HEK293 (cell line): ENCODE data around the gene NAA20.

ENCODE experiments used
- CTCF ChIA-PET: fragments of 350-600 bp; formaldehyde crosslinking; extraction: SDS; loops from one replicate; lab custom pipeline; 2021; ENCODE audit warnings: antibody characterized with exemption; lab: Yijun Ruan, JAX
- POLR2A ChIA-PET: fragments of 300-600 bp; formaldehyde crosslinking; extraction: SDS; loops from one replicate; lab custom pipeline; 2020; ENCODE audit warnings: antibody characterized with exemption, inconsistent platforms; lab: Yijun Ruan, JAX
- H3K27ac ChIP-seq: fragments of 200-500 bp; sonication (Bioruptor generic); 2 replicates; pipeline ENCODE4 v1.5.1; 2014; ENCODE audit warnings: low read depth, low read length, control low read depth, inconsistent platforms; ENCODE audit errors: extremely low read depth
- H3K36me3 ChIP-seq, 2 experiments: fragments of 200-500 bp in 1 of 2; sonication (Bioruptor generic) in 1 of 2; 1 replicate in 1 of 2; 2 replicates in 1 of 2; pipeline ENCODE4 v1.5.1; 2014 to 2017; ENCODE audit warnings: inconsistent platforms in 2 of 2, low read length in 2 of 2; ENCODE audit not compliant: control insufficient read depth in 2 of 2, insufficient read depth in 1 of 2
- H3K4me1 ChIP-seq: fragments of 200-500 bp; sonication (Bioruptor generic); 2 replicates; pipeline ENCODE4 v1.5.1; 2014; ENCODE audit warnings: mild to moderate bottlenecking, low read length, inconsistent platforms; ENCODE audit not compliant: control insufficient read depth, insufficient read depth
- H3K4me3 ChIP-seq: 2 replicates; pipeline ENCODE4 v1.5.1; 2011; ENCODE audit warnings: low read depth, mild to moderate bottlenecking, control low read depth, low read length, moderate library complexity
- H3K9me3 ChIP-seq: fragments of 200-500 bp; sonication (Bioruptor generic); 2 replicates; pipeline ENCODE4 v1.5.1; 2014; ENCODE audit warnings: low read depth, low read length, inconsistent platforms; ENCODE audit not compliant: control insufficient read depth, insufficient read depth
- PRDM10 ChIP-seq: fragments of 450-650 bp; formaldehyde crosslinking; IDR thresholded peaks from 2 replicates; pipeline ENCODE4 v1.5.1; 2016; ENCODE audit warnings: missing biosample characterization, missing genetic modification characterization
- SETDB1 ChIP-seq: IDR thresholded peaks from one replicate; pipeline ENCODE4 v1.6.1; 2017; ENCODE audit warnings: mild to moderate bottlenecking, low read length, moderate library complexity, mixed read lengths; ENCODE audit not compliant: insufficient read length
- SP7 ChIP-seq: fragments of 450-650 bp; formaldehyde crosslinking; IDR thresholded peaks from 2 replicates; pipeline ENCODE4 v1.5.1; 2016; ENCODE audit warnings: missing biosample characterization, missing genetic modification characterization
- ZBTB17 ChIP-seq: fragments of 450-650 bp; formaldehyde crosslinking; IDR thresholded peaks from 2 replicates; pipeline ENCODE4 v1.5.1; 2016; ENCODE audit warnings: missing biosample characterization, missing genetic modification characterization
- ZBTB48 ChIP-seq: fragments of 450-650 bp; formaldehyde crosslinking; IDR thresholded peaks from 2 replicates; pipeline ENCODE4 v1.5.1; 2016; ENCODE audit warnings: missing biosample characterization, missing genetic modification characterization
- ZBTB6 ChIP-seq: fragments of 450-650 bp; formaldehyde crosslinking; IDR thresholded peaks from 2 replicates; pipeline ENCODE4 v1.5.1; 2017; ENCODE audit warnings: missing biosample characterization, missing genetic modification characterization
- ZNF221 ChIP-seq: fragments of 450-650 bp; formaldehyde crosslinking; IDR thresholded peaks from 2 replicates; pipeline ENCODE4 v1.5.1; 2017; ENCODE audit warnings: missing biosample characterization, missing genetic modification characterization, borderline replicate concordance
- ZNF335 ChIP-seq: fragments of 450-650 bp; formaldehyde crosslinking; conservative IDR thresholded peaks from 2 replicates; pipeline ENCODE4 v1.5.1; 2016; ENCODE audit warnings: missing biosample characterization, missing genetic modification characterization
- ZNF398 ChIP-seq: fragments of 450-650 bp; formaldehyde crosslinking; IDR thresholded peaks from 2 replicates; pipeline ENCODE4 v1.5.1; 2017; ENCODE audit warnings: missing biosample characterization, missing genetic modification characterization
- ZNF48 ChIP-seq: fragments of 450-650 bp; formaldehyde crosslinking; IDR thresholded peaks from 2 replicates; pipeline ENCODE4 v1.5.1; 2016; ENCODE audit warnings: missing biosample characterization, missing genetic modification characterization
- ZNF558 ChIP-seq: fragments of 450-650 bp; formaldehyde crosslinking; IDR thresholded peaks from 2 replicates; pipeline ENCODE4 v1.5.1; 2016; ENCODE audit warnings: missing biosample characterization, missing genetic modification characterization
- ZNF585B ChIP-seq: fragments of 450-650 bp; formaldehyde crosslinking; IDR thresholded peaks from 2 replicates; pipeline ENCODE4 v1.5.1; 2016; ENCODE audit warnings: missing biosample characterization, missing genetic modification characterization
- ZNF626 ChIP-seq: fragments of 450-650 bp; sonication (Bioruptor Pico); formaldehyde crosslinking; IDR thresholded peaks from 2 replicates; pipeline ENCODE4 v1.5.1; 2018; ENCODE audit warnings: missing biosample characterization, missing genetic modification characterization, inconsistent platforms
- ZNF639 ChIP-seq: fragments of 450-650 bp; formaldehyde crosslinking; IDR thresholded peaks from 2 replicates; pipeline ENCODE4 v1.5.1; 2016; ENCODE audit warnings: missing biosample characterization, missing genetic modification characterization
- ZNF707 ChIP-seq: fragments of 450-650 bp; formaldehyde crosslinking; IDR thresholded peaks from 2 replicates; pipeline ENCODE4 v1.5.1; 2016; ENCODE audit warnings: missing biosample characterization, missing genetic modification characterization

NAA20 gene

GRCh38 chr20:19981031-19981451 is 36.1 kb upstream of the NAA20 start:
- Histone ChIP-seq H3K36me3 (no peaks in the 10 kb centered on the region), H3K27ac (no peak overlapping the region), H3K9me3 (no peaks in the 10 kb centered on the region), H3K4me1 (peaks cover 13% of the 10 kb centered on the region), H3K4me3 (no peak overlapping the region)
- ChIA-PET POLR2A (interaction anchor here (1.5 kb wide), 1 partner anchor 12 kb away, joined by 5 read pairs; no protein-coding TSS in a partner anchor), CTCF (interaction anchor here (0.5 to 0.7 kb wide), 3 partner anchors 13 to 291 kb away, joined by 3 to 4 read pairs (median 3); no protein-coding TSS in a partner anchor)
- no peak for TF ChIP-seq ZNF558 (tag by site-specific recombination)
- TF ChIP-seq ZBTB48 (tag by site-specific recombination) = peak; percentile 64; the same call in 1 of the 2 replicates
- TF ChIP-seq ZNF585B (tag by site-specific recombination) = no peak
- peak; percentile 89 for TF ChIP-seq SP7 (tag by site-specific recombination)
- 0 out of 2 replicates have a peak, but pooled peaks have one; percentile 12 for TF ChIP-seq ZNF398 (tag by site-specific recombination)
- TF ChIP-seq ZBTB17 = no peak
- TF ChIP-seq ZNF626 = no peak
- no peak for TF ChIP-seq ZBTB6 (tag by site-specific recombination)
- TF ChIP-seq ZNF335 (tag by site-specific recombination) = no peak
- TF ChIP-seq ZNF48 = no peak
- TF ChIP-seq ZNF639 (tag by site-specific recombination) = no peak
- TF ChIP-seq SETDB1 = peak; percentile 17
- no peak for TF ChIP-seq ZNF707 (tag by site-specific recombination)

GRCh38 chr20:19986419-19986818 is 30.7 kb upstream of the NAA20 start:
- H3K4me3 ChIP-seq = no peak overlapping the region
- no peaks in the 10 kb centered on the region for H3K9me3 ChIP-seq
- POLR2A ChIA-PET = no interaction called here
- H3K4me1 ChIP-seq = peaks cover under 1% of the 10 kb centered on the region; the same call in 1 of the 2 replicates
- CTCF ChIA-PET = interaction anchor here (0.8 kb wide), 1 partner anchor 82 kb away, joined by 3 read pairs; no protein-coding TSS in a partner anchor
- H3K36me3 ChIP-seq = no peaks in the 10 kb centered on the region
- no peak overlapping the region for H3K27ac ChIP-seq
- TF ChIP-seq ZNF221 (tag by site-specific recombination) = no peak
- 0 out of 2 replicates have a peak, but pooled peaks have one; percentile 11 for TF ChIP-seq PRDM10 (tag by site-specific recombination)
